ENCODE data around the gene TBX3.

TBX3 gene

DNA sequence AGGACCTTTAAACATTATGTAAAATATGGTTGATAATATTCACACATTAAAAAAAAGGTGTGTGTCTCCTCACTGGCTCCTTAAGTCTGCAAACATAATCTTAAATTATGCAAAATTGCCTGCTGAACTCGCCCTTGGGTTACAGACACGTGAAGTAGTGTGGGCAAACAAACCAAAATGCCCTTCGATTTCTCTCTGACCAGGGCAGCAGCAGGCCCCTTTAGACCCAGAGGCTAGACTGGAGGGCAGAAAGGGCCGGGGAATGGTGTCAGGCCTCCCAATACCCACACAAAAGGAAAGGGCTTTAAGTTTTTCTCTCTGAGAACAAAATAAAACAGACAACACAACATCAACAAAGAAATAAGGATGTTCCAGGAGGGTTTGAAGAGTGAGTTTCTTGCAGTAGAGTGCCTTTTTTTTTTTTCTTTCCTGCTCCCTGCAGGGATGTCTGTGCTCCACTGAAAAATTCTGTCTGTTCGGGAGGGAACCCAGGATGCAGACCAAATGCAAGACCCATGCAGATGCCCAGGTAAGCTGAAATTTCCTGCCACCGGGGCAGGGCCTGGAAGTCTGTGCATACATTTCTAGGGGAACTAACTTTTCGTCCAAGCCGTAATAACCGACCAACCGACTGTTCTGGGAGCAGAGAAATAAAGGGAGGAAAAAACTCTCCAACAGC lies 1.7 kb downstream of the TBX3 start:
- no peak for DNase-seq

DNA sequence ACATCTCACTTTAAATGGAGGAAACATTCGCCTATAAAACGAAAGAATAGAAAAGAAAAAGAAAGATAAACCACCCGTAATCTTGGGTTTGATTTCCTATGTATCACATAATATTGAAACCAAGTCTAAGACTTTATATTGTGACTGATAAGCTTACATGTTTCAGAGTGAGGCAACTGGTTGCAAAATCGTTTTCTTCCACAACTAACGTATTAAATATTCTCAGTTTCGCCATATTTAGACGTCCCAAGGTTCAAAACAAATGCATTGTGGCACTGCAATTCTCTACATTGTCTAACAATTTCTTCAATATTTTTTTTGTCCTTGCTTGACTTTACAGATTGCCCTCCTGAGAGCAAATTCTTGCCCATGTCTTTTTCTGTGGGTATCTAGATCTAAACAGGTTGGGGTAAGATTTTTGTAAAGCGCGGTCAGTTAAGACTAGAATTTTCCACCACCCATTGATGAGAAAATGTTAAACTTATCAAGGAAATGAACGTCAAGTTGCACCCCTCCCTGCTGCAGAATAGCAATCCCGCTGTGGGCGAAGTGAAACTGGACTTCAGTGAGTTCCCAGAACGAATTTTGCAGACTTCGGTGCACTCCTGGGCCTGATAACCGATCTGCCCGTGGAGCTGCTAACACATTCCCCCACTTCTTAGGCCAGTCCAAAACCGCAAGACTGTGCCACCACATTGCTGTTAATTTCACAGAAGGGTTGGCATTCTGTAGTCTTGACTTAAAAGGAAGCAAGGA lies 2.7 kb downstream of the TBX3 start:
- DNase-seq, result no peak

- DNase-seq, result no peak
Observed at GRCh38 chr12:114680604-114681069, 3.3 kb downstream of the TBX3 start.

GRCh38 chr12:114679942-114680341 lies 4.0 kb downstream of the TBX3 start:
- no peak for DNase-seq

DNA sequence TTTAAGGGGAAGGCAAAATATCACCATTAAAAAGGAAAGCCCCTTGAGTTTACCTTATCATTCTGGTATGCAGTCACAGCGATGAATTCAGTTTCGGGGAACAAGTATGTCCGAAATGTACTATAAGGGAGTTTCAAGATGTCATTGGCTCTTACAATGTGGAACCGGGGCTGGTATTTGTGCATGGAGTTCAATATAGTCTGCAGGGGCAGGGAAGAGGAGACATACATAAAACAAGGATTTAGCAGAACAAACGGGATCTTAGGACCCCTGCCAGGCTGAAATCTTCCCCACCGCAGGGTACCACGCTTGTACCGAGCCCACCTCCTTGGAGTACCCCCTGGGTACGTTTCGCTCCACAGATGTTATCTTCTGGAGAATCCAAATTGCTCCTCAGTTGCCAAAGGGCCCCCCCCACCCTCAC lies 4.5 kb downstream of the TBX3 start:
- no peak for DNase-seq

DNA sequence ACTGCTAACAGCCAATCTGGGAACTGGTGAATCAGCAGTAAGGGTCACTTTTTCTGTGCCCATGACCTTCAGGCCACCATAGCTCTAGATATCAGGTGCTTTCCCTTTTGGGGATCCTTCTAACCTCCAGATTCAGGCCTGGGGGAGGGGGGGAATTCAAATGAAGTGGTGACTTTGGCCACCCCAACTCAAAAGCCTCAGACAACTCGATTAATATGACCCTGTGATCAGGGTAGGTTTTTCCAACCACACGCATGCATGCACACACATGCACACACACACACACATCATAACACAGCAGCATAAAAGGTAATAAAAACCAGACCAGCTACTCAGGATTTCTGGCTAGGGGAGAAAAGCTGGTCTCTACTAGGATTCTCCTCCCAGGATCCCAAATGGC lies 5.3 kb downstream of the TBX3 start:
- no peak for DNase-seq

DNA sequence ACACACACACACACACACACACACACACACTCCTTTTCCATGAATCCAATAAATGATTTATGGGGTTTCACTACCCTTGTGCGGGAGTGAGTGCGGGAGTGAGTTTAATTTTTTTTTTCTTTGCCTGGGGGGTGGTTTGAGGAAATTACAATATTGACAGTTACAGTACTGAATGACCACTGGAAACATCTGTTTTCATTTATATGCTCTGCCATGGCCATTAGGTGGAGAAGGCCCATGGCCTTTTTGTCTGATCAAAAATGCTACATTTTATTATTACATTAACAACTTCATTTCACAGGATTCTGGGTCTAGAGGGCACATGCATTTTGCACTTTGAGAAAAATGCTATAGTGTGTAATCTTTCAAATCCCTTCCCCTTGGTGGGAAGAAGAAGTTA lies 5.9 kb downstream of the TBX3 start:
- DNase-seq, result no peak

DNA sequence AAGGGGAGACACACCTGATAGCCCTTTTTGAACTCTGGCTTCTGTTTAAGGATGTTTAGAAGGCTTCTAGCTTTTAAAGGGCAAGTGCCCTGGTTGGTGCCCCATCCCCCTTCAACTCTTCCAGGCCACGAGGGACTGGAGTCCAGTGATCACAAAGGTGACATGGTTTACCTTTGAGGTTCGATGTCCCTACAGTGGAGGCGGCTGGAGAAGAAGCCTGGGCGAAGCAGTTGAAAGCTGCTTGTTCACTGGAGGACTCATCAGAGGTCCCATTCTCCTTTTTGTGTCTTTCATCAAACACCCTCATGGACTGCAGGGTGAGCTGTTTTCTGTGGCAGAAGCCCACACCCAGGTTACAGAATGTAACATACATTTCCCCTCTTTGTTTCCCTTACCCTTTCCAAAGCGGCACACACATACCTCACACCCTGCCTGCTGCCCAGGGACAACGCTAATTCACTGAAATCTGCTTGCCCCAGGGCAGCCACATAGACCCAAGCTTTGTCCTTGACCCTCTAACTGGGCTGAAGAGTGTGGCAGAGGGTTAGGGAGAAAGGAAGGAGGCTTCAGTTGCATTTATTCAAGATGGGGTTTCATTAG lies 7.7 kb downstream of the TBX3 start:
- DNase-seq, result no peak

DNA sequence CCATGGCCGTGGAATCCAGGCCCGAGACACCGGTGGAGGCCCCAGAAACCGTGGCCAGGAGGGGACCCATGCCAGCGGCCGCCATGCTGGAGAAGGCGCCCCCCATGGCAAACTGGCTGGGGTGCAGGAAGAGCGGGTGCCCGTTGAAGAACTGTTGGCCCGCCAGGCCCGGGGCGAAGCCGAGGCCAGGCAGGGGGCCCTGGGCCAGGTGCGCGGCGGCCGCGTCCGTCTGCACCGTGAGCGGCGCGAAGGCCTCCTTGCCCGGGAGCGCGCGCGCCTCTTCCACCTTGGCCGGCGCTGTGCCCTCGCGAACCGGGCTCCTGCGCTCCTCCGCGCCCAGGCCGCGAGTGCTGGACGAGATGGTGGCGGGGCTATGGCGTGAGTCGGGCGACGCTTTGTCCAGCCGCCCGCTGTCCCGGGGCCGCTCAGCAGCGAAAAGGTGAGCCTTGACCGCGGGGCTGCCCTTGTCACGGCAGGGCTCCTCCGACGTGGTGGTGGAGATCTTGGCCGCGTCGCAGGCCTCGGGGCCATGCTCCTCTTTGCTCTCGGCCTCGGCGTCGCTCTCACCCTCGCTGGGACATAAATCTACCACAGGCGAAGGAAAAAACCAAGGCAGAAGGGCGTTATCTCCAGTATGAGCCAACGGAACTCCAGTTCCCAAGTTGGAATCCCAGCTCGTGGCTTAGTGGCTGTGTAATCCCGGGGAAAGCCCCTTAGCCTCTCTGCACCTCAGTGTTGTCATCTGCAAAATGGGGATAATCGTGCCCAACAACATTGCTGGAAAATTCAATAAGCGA lies 9.5 kb downstream of the TBX3 start:
- DNase-seq, result no peak

GRCh38 chr12:114673901-114674250 lies 10.1 kb downstream of the TBX3 start:
- DNase-seq, result no peak

- DNase-seq, result no peak
Observed at GRCh38 chr12:114673169-114673833, 10.7 kb downstream of the TBX3 start.

DNA sequence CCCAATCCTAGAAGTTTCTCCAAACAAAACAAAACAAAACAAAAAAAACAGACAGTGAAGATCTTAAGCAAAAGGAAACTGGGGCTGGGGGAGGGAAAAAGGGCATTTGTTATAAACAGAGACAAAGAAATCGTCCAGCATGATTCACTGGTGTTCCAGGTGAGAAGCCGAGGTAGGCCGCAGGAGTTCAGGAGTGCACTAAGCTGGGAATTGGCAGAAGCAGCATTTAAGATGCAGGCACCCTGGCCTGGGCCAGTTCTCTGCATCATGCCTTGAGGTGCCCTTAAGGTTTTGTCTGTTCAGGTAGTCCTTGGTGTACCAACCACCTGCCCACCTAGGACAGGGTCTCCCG lies 11.2 kb downstream of the TBX3 start:
- DNase-seq, result no peak

DNA sequence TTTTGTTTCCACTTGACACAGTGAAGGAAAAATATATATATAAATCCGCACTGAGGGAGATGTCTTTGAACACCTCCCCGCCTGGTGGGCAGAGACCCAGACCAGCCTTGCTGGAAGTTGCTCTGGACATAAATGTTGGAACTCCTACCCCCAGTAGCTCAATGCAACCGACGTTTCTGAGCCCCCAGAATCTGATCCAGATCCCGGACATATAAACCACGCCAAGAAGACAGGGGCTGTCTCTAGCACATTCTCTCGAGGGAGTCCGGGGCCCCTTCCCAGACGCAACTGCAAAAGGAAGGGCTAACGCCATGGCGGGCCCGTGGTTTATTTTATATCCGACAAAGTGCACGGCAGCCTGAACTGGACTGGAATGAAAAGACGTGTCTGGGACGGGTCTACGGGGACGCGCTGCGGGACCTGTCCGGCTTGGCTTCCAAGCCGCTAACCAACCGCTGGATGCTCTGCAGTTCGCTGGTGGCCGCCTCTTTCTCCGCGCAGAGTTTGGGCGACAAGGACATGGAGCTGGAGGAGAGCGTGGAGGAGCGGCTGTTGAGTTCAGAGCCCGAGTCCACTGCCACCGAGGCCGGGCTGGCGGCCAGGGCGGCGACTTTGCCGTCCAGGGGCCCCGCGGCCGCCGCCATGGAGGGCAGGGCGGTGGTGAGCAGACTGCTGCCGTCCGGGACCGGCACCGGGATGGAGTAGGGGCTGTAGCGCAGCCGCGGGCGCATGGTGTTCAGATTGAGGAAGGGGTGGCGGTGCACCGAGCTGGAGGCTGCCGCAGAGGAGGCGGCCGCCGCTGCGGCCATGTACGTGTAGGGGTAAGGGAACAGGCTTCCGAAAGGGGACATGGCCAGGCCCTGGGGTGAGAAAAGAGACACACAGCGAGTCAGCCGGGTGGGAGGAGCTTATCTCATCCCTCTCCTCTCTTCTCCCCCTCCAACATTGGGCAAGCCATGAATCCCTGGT lies 12.2 kb downstream of the TBX3 start:
- DNase-seq, result no peak

- no peak for DNase-seq
Observed at GRCh38 chr12:114671066-114671442, 12.9 kb downstream of the TBX3 start.

- no peak for DNase-seq
Observed at GRCh38 chr12:114670291-114670980, 13.5 kb downstream of the TBX3 start.

DNA sequence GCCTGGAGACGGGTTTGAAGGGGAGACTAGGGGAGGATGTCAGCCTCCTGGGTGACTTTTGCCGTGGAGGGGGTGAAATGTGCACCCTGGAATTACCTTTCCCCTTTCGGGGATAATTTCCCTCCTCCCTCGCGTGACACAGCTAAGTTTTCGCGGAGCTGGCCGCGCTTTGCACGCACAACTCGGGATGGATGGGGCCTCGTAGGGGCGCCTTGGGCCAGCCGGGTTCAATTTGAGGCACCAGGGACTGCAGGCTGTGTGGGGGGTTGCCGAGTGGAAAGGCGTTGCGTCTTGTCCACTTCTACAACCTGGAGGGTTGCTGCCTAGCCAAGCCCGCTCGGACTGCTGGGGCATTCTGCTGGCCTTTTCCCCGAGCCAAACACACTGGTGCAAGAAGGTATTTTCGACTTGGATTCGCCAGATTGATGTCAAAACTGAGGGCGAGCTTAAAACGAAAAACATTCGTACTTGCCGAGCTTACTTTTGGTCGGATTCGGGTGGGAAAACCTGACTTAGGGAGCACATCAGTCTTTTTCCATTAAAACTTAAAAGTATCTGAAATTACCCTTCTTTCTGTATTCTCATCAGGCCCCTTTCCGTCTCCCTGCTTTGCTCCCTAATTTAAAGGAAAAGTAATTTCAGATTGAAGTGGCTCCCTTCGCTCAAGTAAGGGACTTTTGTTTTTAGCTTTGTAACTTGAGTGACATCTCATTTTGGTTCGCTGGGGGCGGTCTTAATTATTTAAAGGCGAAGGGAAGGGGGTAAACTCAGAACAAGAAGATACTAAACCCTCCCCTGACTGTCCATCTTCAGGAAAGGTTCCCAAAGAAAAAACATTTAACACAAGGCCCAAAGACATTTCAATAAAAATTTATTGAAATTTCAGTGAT lies 14.3 kb downstream of the TBX3 start:
- DNase-seq, result no peak

GRCh38 chr12:114668886-114669288 lies 15.1 kb downstream of the TBX3 start:
- no peak for DNase-seq

GRCh38 chr12:114668151-114668885 lies 15.7 kb downstream of the TBX3 start:
- DNase-seq, result no peak

DNA sequence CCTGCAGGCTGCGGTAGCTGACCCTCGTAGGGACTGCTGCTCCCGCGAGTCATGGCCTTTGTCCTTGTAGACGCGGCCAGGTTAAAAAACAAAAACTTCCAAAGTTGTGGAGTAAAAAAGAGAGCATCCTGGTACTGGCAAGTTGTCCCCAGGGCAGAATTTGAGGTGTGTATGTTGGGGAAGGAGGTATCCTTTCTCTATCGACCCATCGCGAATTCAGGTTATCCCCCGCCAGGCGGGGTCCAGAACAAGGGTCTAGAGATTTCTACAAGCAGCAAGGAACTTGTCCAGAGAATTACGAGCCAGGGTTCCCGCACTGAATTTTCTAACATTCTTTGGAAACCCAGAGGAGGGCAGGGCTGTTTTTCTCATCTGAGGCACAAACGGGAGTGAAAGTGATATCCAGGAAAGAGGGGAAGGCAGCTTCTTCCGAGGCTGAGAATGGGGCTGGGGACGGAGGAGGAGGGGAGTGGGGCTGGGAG lies 16.3 kb downstream of the TBX3 start:
- DNase-seq, result no peak
